HepG2 (cell line): ENCODE results near the gene PLCB1. TPM values are rescaled to one million over a fixed set of nuclear protein-coding genes. Genes with fewer than 3 reads are reported as not detected.

Experiments
- ATAC-seq: fragments of 200-7000 bp; cut with Tn5 transposase; 3 replicates; pipeline ENCODE4 v1.9.1; 2020; ENCODE audit warnings: mild to moderate bottlenecking, moderate library complexity
- BruUV-seq: library from RNA; stranded (reverse); fragments of 400-500 nt; replicated peaks from 2 replicates; lab custom pipeline; 2021; lab: Mats Ljungman, UMichigan
- CTCF ChIA-PET: fragments of 300-600 bp; formaldehyde crosslinking; extraction: SDS; loops from one replicate; lab custom pipeline; 2021; ENCODE audit warnings: low total read pairs, inconsistent platforms, low intra/inter-chr PET ratio; lab: Yijun Ruan, JAX
- POLR2A ChIA-PET: fragments of 350-600 bp; sonication (Branson Sonifier 250); formaldehyde crosslinking; loops from one replicate; lab custom pipeline; 2020; ENCODE audit warnings: antibody characterized with exemption, inconsistent platforms; lab: Yijun Ruan, JAX
- DNase-seq: peaks from one replicate; pipeline ENCODE4 v3.0.0-alpha.2; 2015; ENCODE audit warnings: low spot score
- FAIRE-seq: peaks from 3 replicates; lab custom pipeline; 2011; peaks lifted over from hg19 to GRCh38; lab: Jason Lieb, UNC
- H2AFZ ChIP-seq: one replicate; pipeline ENCODE4 v1.6.1; 2011; ENCODE audit warnings: low read length, inconsistent platforms
- H3K27ac ChIP-seq: fragments of 300-600 bp; 3 replicates; pipeline ENCODE4 v1.8.0; 2011; ENCODE audit warnings: mixed run types, mild to moderate bottlenecking, mixed read lengths, low read length, inconsistent platforms; ENCODE audit not compliant: insufficient read depth; ENCODE audit errors: extremely low read length
- H3K27me3 ChIP-seq, 2 experiments: fragments of 200-600 bp in 1 of 2; 2 replicates in 1 of 2; 3 replicates in 1 of 2; pipeline versions ENCODE4 v1.6.0 to v1.8.0; 2011; ENCODE audit warnings: low read length in 2 of 2, mild to moderate bottlenecking in 2 of 2, moderate library complexity in 2 of 2, inconsistent platforms in 1 of 2; ENCODE audit not compliant: insufficient read depth in 2 of 2, control insufficient read depth in 1 of 2
- H3K36me3 ChIP-seq, 2 experiments: fragments of 200-600 bp in 1 of 2; replicated peaks in 1 of 2; 2 replicates in 1 of 2; 3 replicates in 1 of 2; pipeline versions ENCODE4 v1.5.1 to v1.8.0; 2011; ENCODE audit warnings: low read length in 2 of 2, inconsistent platforms in 1 of 2; ENCODE audit not compliant: insufficient read depth in 2 of 2, control insufficient read depth in 1 of 2
- H3K4me1 ChIP-seq: 2 replicates; pipeline ENCODE4 v1.5.1; 2012; ENCODE audit warnings: low read length, inconsistent platforms; ENCODE audit not compliant: insufficient read depth
- H3K4me2 ChIP-seq: 2 replicates; pipeline ENCODE4 v1.6.0; 2011; ENCODE audit warnings: low read depth, low read length, inconsistent platforms
- H3K4me3 ChIP-seq, 3 experiments: fragments of 200-600 bp in 1 of 3; sonication (generic), shearing (Covaris generic) in 1 of 3; replicated peaks in 1 of 3; 2 replicates each; pipeline ENCODE4 v1.5.1; 2011 to 2016; ENCODE audit warnings: low read length in 3 of 3, inconsistent platforms in 2 of 3, low read depth in 2 of 3, mild to moderate bottlenecking in 2 of 3, control low read depth in 1 of 3, mixed read lengths in 1 of 3; ENCODE audit not compliant: insufficient read depth in 1 of 3
- H3K79me2 ChIP-seq: one replicate; pipeline ENCODE4 v1.6.1; 2011; ENCODE audit warnings: low read length, inconsistent platforms; ENCODE audit not compliant: insufficient read depth
- H3K9ac ChIP-seq: 2 replicates; pipeline ENCODE4 v1.6.0; 2011; ENCODE audit warnings: mild to moderate bottlenecking, low read depth, low read length, inconsistent platforms; ENCODE audit not compliant: insufficient read depth
- H3K9me3 ChIP-seq: 2 replicates; pipeline ENCODE4 v1.5.1; 2012; ENCODE audit warnings: mild to moderate bottlenecking, low read length
- H4K20me1 ChIP-seq: 2 replicates; pipeline ENCODE4 v1.6.0; 2011; ENCODE audit warnings: inconsistent platforms, mild to moderate bottlenecking, low read length, moderate library complexity; ENCODE audit not compliant: insufficient read depth
- PAX8 ChIP-seq: sonication (generic); formaldehyde crosslinking; IDR thresholded peaks from 2 replicates; pipeline ENCODE4 v1.8.0; 2022; ENCODE audit warnings: mild to moderate bottlenecking, missing genetic modification reagents, borderline replicate concordance
- RBAK ChIP-seq: sonication (generic); formaldehyde crosslinking; IDR thresholded peaks from 2 replicates; pipeline ENCODE4 v1.5.1; 2020; ENCODE audit warnings: mild to moderate bottlenecking, missing genetic modification reagents
- STAT5B ChIP-seq: sonication (generic); formaldehyde crosslinking; IDR thresholded peaks from 2 replicates; pipeline ENCODE4 v1.4.0; 2020; ENCODE audit warnings: missing genetic modification reagents
- ZFP36L2 ChIP-seq: sonication (generic); formaldehyde crosslinking; IDR thresholded peaks from 2 replicates; pipeline ENCODE4 v1.4.0; 2020; ENCODE audit warnings: missing genetic modification reagents
- ZNF484 ChIP-seq: sonication (generic); formaldehyde crosslinking; IDR thresholded peaks from 2 replicates; pipeline ENCODE4 v1.5.1; 2020; ENCODE audit warnings: mild to moderate bottlenecking, low read depth, missing genetic modification reagents, borderline replicate concordance
- ZNF558 ChIP-seq: sonication (generic); formaldehyde crosslinking; IDR thresholded peaks from 2 replicates; pipeline ENCODE4 v1.9.0; 2022; ENCODE audit warnings: mild to moderate bottlenecking, missing genetic modification reagents, borderline replicate concordance
- ZNF761 ChIP-seq: sonication (generic); formaldehyde crosslinking; conservative IDR thresholded peaks from 2 replicates; pipeline ENCODE4 v1.4.0; 2020; ENCODE audit warnings: mild to moderate bottlenecking, missing genetic modification reagents
- ZSCAN29 ChIP-seq: sonication (generic); formaldehyde crosslinking; conservative IDR thresholded peaks from 2 replicates; pipeline ENCODE4 v1.4.0; 2020; ENCODE audit warnings: mild to moderate bottlenecking, missing genetic modification reagents
- WGBS: methylation state at CpG from one replicate; pipeline ENCODE4 v1.1.6; 2017; ENCODE audit warnings: low lambda C conversion rate; 5-methylcytosine and 5-hydroxymethylcytosine counted together
- in situ Hi-C: cut with HindIII; loops from 2 replicates; pipeline ENCODE4 v1.10.0; 2017; ENCODE audit warnings: low pct_unique_long_range_greater_than_20kb; ENCODE audit not compliant: extremely low pct_ligation_motif_present
- intact Hi-C: fragments of 100-400 bp; cut with micrococcal nuclease; formaldehyde crosslinking; loops from one replicate; pipeline ENCODE4 v1.10.0; 2022; ENCODE audit not compliant: unreplicated experiment
- polyA plus RNA-seq, 8 experiments: library from polyadenylated mRNA; depleted of rRNA in 3 of 8; stranded (reverse) in 7 of 8; unstranded in 1 of 8; fragments of >200 nt; fragmentation: Illumina TruSeq in 4 of 8; extraction: Trizol in 4 of 8; gene quantifications; 2 replicates each; pipeline versions ENCODE4 v1.2.1 to v1.2.3, GENCODE V29; 2011 to 2016; ENCODE audit warnings: low read depth in 4 of 8, missing spikeins in 1 of 8, mixed read lengths in 1 of 8; ENCODE audit not compliant: insufficient read depth in 1 of 8
- total RNA-seq, 5 experiments: library from RNA; depleted of rRNA; stranded (reverse); fragments of >200 nt; fragmentation: Illumina TruSeq; extraction: Trizol; gene quantifications; 2 replicates each; pipeline ENCODE4 v1.2.3, GENCODE V29; 2016; ENCODE audit warnings: low read depth in 1 of 5
- TF ChIP-seq, protein P1 (sequence below): IDR thresholded peaks from 2 replicates; pipeline ENCODE4 v1.6.1; 2016; ENCODE audit warnings: mild to moderate bottlenecking
- TF ChIP-seq, protein P2 (sequence below): sonication (generic); formaldehyde crosslinking; IDR thresholded peaks from 2 replicates; pipeline ENCODE4 v1.4.0; 2020; ENCODE audit warnings: missing genetic modification reagents
- TF ChIP-seq, protein P3 (sequence below): IDR thresholded peaks from 2 replicates; pipeline ENCODE4 v1.6.1; 2012; ENCODE audit warnings: low read length, improper control_type of control experiment

The PLCB1 gene
- total and polyA plus RNA-seq, 2 of the 13 experiments (the other 11 are each of a cell fraction or from before 2014, with no cell fraction given) = 42.4 to 55.9 TPM

DNA sequence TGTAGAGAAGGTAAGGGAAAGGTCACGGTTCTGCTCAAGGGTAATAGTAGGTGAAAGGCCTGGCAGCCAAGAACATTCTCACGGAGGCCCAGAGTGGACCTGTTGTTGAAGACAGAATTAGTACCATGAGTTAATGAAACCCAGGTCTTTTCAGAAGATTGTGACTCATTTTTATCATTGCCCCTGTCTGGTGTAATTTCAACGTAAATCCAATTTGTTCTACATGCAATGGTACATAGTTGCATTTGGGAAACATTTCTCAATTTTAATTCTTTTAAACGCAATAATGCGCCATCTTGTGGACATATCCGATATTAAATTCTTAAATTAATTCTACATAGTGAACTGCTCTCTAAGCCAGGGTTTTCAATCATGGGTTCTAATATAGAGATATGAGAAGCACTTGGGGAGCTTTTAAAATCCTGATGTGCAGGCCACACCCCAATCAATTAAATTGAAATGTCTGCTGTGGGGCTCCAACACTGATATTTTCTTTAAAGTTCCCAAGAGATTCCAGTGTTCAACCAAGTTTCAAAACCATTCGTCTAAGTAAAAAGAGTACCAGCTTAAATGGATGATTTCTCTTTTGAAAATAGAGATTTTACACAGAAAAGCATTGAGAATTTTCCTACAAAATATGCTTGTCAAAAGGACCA, 257.4 kb downstream of the PLCB1 start:
- Histone ChIP-seq H3K4me3 (no peak overlapping the region), H3K27ac (no peak overlapping the region), H4K20me1 (peaks cover 3% of the 10 kb centered on the region; the same call in 1 of the 2 replicates), H2AFZ (no peak overlapping the region), H3K4me1 (peaks cover 49% of the 10 kb centered on the region), H3K4me2 (no peak overlapping the region), H3K36me3 (no peaks in the 10 kb centered on the region; a peak in 1 of 5 replicates), H3K79me2 (peaks cover 8% of the 10 kb centered on the region), H3K9me3 (no peaks in the 10 kb centered on the region), H3K27me3 (no peaks in the 10 kb centered on the region), H3K9ac (no peak overlapping the region)
- peak; percentile 8 for FAIRE-seq
- peak; percentile 55 for DNase-seq
- ATAC-seq = peak; percentile 42
- in situ Hi-C loops = loop anchor here (5.0 kb wide), 1 partner anchor 257 kb away; the partner anchor contains the start of gene PLCB1
- 52% methylated on average over 7 of the region's 7 CpGs for WGBS
- intact Hi-C loops = loop anchor here (1.0 to 5.0 kb wide), 6 partner anchors 59 to 347 kb away; partner anchors contain the start of gene PLCB1
- ChIA-PET CTCF (interaction anchor here (1.9 to 2.6 kb wide), 3 partner anchors 84 to 346 kb away, joined by 8 to 27 read pairs (median 14); partner anchors contain the start of gene PLCB1), POLR2A (no interaction called here)
- BruUV-seq = no TSS peak
- TF ChIP-seq, protein P1, sequence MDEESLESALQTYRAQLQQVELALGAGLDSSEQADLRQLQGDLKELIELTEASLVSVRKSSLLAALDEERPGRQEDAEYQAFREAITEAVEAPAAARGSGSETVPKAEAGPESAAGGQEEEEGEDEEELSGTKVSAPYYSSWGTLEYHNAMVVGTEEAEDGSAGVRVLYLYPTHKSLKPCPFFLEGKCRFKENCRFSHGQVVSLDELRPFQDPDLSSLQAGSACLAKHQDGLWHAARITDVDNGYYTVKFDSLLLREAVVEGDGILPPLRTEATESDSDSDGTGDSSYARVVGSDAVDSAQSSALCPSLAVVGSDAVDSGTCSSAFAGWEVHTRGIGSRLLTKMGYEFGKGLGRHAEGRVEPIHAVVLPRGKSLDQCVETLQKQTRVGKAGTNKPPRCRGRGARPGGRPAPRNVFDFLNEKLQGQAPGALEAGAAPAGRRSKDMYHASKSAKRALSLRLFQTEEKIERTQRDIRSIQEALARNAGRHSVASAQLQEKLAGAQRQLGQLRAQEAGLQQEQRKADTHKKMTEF (CRISPR knock-in tag) = 0 out of 2 replicates have a peak, but pooled peaks have one; percentile 32
- no peak for TF ChIP-seq STAT5B (CRISPR knock-in tag)
- TF ChIP-seq PAX8 (CRISPR knock-in tag) = no peak
- no peak for TF ChIP-seq ZNF558 (CRISPR knock-in tag)
- TF ChIP-seq, protein P2, sequence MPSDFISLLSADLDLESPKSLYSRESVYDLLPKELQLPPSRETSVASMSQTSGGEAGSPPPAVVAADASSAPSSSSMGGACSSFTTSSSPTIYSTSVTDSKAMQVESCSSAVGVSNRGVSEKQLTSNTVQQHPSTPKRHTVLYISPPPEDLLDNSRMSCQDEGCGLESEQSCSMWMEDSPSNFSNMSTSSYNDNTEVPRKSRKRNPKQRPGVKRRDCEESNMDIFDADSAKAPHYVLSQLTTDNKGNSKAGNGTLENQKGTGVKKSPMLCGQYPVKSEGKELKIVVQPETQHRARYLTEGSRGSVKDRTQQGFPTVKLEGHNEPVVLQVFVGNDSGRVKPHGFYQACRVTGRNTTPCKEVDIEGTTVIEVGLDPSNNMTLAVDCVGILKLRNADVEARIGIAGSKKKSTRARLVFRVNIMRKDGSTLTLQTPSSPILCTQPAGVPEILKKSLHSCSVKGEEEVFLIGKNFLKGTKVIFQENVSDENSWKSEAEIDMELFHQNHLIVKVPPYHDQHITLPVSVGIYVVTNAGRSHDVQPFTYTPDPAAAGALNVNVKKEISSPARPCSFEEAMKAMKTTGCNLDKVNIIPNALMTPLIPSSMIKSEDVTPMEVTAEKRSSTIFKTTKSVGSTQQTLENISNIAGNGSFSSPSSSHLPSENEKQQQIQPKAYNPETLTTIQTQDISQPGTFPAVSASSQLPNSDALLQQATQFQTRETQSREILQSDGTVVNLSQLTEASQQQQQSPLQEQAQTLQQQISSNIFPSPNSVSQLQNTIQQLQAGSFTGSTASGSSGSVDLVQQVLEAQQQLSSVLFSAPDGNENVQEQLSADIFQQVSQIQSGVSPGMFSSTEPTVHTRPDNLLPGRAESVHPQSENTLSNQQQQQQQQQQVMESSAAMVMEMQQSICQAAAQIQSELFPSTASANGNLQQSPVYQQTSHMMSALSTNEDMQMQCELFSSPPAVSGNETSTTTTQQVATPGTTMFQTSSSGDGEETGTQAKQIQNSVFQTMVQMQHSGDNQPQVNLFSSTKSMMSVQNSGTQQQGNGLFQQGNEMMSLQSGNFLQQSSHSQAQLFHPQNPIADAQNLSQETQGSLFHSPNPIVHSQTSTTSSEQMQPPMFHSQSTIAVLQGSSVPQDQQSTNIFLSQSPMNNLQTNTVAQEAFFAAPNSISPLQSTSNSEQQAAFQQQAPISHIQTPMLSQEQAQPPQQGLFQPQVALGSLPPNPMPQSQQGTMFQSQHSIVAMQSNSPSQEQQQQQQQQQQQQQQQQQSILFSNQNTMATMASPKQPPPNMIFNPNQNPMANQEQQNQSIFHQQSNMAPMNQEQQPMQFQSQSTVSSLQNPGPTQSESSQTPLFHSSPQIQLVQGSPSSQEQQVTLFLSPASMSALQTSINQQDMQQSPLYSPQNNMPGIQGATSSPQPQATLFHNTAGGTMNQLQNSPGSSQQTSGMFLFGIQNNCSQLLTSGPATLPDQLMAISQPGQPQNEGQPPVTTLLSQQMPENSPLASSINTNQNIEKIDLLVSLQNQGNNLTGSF (CRISPR knock-in tag) = no peak
- TF ChIP-seq ZSCAN29 (CRISPR knock-in tag) = no peak
- TF ChIP-seq ZFP36L2 (CRISPR knock-in tag) = no peak
- TF ChIP-seq, protein P3, sequence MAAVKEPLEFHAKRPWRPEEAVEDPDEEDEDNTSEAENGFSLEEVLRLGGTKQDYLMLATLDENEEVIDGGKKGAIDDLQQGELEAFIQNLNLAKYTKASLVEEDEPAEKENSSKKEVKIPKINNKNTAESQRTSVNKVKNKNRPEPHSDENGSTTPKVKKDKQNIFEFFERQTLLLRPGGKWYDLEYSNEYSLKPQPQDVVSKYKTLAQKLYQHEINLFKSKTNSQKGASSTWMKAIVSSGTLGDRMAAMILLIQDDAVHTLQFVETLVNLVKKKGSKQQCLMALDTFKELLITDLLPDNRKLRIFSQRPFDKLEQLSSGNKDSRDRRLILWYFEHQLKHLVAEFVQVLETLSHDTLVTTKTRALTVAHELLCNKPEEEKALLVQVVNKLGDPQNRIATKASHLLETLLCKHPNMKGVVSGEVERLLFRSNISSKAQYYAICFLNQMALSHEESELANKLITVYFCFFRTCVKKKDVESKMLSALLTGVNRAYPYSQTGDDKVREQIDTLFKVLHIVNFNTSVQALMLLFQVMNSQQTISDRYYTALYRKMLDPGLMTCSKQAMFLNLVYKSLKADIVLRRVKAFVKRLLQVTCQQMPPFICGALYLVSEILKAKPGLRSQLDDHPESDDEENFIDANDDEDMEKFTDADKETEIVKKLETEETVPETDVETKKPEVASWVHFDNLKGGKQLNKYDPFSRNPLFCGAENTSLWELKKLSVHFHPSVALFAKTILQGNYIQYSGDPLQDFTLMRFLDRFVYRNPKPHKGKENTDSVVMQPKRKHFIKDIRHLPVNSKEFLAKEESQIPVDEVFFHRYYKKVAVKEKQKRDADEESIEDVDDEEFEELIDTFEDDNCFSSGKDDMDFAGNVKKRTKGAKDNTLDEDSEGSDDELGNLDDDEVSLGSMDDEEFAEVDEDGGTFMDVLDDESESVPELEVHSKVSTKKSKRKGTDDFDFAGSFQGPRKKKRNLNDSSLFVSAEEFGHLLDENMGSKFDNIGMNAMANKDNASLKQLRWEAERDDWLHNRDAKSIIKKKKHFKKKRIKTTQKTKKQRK = no peak
- no peak for TF ChIP-seq RBAK (CRISPR knock-in tag)
- TF ChIP-seq ZNF484 = no peak
- no peak for TF ChIP-seq ZNF761 (CRISPR knock-in tag)
